Uterus (tissue), 4 donors: ENCODE measurements around the gene EID3. TPM values are rescaled to one million over a fixed set of nuclear protein-coding genes. Genes with fewer than 3 reads are reported as not detected.

Experiments used
- DNase-seq, 2 donors: peaks; one replicate each; pipeline ENCODE4 v3.0.0-alpha.2; 2019 to 2020
- H3K27ac ChIP-seq, 2 donors: fragments of 200-600 bp; sonication (generic); 1 replicate in 1 of 2; 2 replicates in 1 of 2; pipeline ENCODE4 v1.5.1; 2016 to 2018
- H3K27me3 ChIP-seq, 2 donors: fragments of 200-600 bp; sonication (generic); one replicate each; pipeline ENCODE4 v1.5.1; 2018 to 2019; ENCODE audit warnings: control low read depth in 1 of 2
- H3K36me3 ChIP-seq, 2 donors: fragments of 200-600 bp; sonication (generic); one replicate each; pipeline ENCODE4 v1.5.1; 2019; ENCODE audit warnings: control low read depth in 1 of 2
- H3K4me1 ChIP-seq, 2 donors: fragments of 200-600 bp; sonication (generic); one replicate each; pipeline ENCODE4 v1.5.1; 2018 to 2019; ENCODE audit warnings: control low read depth in 1 of 2
- H3K4me3 ChIP-seq, 2 donors: fragments of 200-600 bp; sonication (generic); 1 replicate in 1 of 2; 2 replicates in 1 of 2; pipeline ENCODE4 v1.5.1; 2018 to 2019; ENCODE audit warnings: mild to moderate bottlenecking in 1 of 2
- H3K9me3 ChIP-seq, 2 donors: fragments of 200-600 bp; sonication (generic); one replicate each; pipeline ENCODE4 v1.5.1; 2019; ENCODE audit warnings: control low read depth in 1 of 2
- POLR2A ChIP-seq, 2 donors: fragments of 450-650 bp; IDR thresholded peaks; one replicate each; pipeline ENCODE4 v1.6.1; 2016; ENCODE audit warnings: antibody characterized with exemption in 2 of 2, mild to moderate bottlenecking in 1 of 2, moderate library complexity in 1 of 2
- intact Hi-C: fragments of 100-400 bp; cut with DNase I; formaldehyde crosslinking; loops from one replicate; pipeline ENCODE4 v1.15.1; 2023; ENCODE audit warnings: low total_unique reads
- total RNA-seq, 4 donors: library from RNA; depleted of rRNA in 3 of 4; stranded (reverse); fragments of >200 nt in 3 of 4; gene quantifications; one replicate each; pipeline versions ENCODE4 v1.1.0 to v1.2.4, GENCODE V29; 2014 to 2023
- TF ChIP-seq, protein P1 (sequence below), 4 experiments: fragments of 200-600 bp in 2 of 4; fragments of 450-650 bp in 2 of 4; sonication (generic) in 2 of 4; IDR thresholded peaks; one replicate each; pipeline ENCODE4 v1.5.1; 2016 to 2019; ENCODE audit warnings: antibody characterized with exemption in 4 of 4, mild to moderate bottlenecking in 2 of 4, moderate library complexity in 1 of 4
- donor health status: DM: yes; HTN: yes; CAD: no.

Gene EID3
- total RNA-seq, 4 donors from 2014 or later = 3.8 to 12.0 (median 10.1) TPM

DNA sequence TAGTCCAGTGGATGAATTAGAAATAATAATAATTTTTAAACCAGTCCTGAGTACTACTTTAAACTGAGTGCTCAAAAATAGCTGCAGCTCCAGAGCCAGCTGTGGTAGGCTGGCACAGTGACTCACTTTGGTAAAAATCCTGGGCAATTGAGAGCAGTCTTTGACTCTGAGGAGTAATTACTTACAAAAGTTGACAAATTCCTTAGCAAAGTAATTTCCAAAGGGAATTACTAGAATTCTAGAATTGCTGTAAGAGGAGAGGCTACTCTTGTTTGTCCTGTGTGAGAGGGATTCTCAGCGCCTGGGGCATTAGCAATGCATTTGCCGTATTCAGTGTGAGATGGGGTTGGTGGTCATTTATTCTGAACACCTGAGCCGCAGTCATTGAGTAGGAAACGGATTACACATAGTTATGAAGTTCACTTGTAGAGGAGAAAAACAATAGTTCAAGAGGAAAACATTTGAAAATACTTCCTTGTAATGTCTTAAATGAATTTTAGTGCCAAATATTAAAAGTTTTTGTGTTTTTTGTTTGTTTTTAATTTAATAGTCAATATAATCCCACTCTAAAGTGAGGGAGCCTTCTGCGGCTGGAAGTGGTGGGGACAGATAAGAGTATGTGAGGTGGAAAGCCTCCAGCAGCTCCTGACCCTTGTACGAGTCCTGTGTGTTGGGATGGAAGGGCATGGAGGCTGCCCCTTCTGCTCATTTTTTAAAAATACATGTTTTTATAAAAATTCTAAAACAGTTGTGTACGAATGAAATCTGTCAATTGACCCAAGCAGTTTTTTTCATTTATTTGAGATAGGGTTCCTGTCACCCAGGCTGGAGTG, 41.9 kb downstream of the EID3 start:
- Histone ChIP-seq H3K4me1 (peaks cover 0 to under 1% of the 10 kb centered on the region in 2 donors), H3K36me3 (no peaks in the 10 kb centered on the region), H3K4me3 (no peak overlapping the region), H3K27ac (no peak overlapping the region), H3K9me3 (no peaks in the 10 kb centered on the region), H3K27me3 (no peaks in the 10 kb centered on the region)
- no peak for TF ChIP-seq POLR2A (IDR thresholded peaks at IDR 0.05)
- DNase-seq = no peak
- intact Hi-C loops = no loop called here

DNA sequence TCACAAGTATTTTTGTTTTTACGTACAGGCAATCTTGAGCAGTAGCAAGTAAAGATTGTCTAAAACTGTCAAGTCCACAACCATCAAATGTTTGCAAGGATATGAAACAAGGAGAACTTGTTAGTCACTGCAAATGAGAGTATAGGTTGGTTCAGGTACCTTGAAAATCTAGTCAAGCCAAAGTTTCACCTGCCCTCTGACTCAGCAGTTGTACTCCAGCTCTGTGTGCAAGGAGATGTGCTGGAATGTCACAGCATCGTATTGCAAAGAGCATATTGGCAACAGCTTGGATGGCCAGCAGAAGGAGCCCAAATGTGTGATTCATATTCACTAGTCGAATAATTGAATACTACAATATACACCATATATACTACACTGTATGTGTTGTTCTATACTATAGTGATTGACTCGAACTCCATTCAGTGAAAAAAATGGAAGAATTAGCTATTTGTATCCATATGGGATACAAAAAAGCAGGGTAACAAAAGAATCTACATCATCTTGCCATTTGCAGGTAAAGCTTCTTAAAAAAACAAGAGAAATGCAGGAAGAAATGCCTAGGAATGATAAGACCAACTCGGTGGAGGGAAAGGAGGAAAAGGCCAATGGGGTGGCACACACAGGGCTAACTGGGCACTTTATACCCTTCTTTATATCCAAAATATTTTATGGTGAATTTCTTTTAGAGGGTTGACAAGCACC, 44.0 kb downstream of the EID3 start:
- no peaks in the 10 kb centered on the region for H3K27me3 ChIP-seq
- H3K27ac ChIP-seq = no peak overlapping the region
- intact Hi-C loops = no loop called here
- TF ChIP-seq POLR2A (IDR thresholded peaks at IDR 0.05) = no peak
- TF ChIP-seq, protein P1, sequence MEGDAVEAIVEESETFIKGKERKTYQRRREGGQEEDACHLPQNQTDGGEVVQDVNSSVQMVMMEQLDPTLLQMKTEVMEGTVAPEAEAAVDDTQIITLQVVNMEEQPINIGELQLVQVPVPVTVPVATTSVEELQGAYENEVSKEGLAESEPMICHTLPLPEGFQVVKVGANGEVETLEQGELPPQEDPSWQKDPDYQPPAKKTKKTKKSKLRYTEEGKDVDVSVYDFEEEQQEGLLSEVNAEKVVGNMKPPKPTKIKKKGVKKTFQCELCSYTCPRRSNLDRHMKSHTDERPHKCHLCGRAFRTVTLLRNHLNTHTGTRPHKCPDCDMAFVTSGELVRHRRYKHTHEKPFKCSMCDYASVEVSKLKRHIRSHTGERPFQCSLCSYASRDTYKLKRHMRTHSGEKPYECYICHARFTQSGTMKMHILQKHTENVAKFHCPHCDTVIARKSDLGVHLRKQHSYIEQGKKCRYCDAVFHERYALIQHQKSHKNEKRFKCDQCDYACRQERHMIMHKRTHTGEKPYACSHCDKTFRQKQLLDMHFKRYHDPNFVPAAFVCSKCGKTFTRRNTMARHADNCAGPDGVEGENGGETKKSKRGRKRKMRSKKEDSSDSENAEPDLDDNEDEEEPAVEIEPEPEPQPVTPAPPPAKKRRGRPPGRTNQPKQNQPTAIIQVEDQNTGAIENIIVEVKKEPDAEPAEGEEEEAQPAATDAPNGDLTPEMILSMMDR (IDR thresholded peaks at IDR 0.05) = no peak
- no peak overlapping the region for H3K4me3 ChIP-seq
- DNase-seq = no peak
- no peaks in the 10 kb centered on the region for H3K36me3 ChIP-seq
- H3K9me3 ChIP-seq = no peaks in the 10 kb centered on the region
- no peaks in the 10 kb centered on the region for H3K4me1 ChIP-seq

GRCh38 chr12:104348283-104348993, 44.9 kb downstream of the EID3 start:
- DNase-seq = no peak
- no peak for TF ChIP-seq POLR2A (IDR thresholded peaks at IDR 0.05)
- TF ChIP-seq, protein P1 (IDR thresholded peaks at IDR 0.05) = no peak
- Histone ChIP-seq H3K4me3 (no peak overlapping the region), H3K9me3 (no peaks in the 10 kb centered on the region), H3K36me3 (no peaks in the 10 kb centered on the region), H3K27me3 (no peaks in the 10 kb centered on the region), H3K4me1 (no peaks in the 10 kb centered on the region), H3K27ac (no peak overlapping the region)
- intact Hi-C loops = no loop called here

DNA sequence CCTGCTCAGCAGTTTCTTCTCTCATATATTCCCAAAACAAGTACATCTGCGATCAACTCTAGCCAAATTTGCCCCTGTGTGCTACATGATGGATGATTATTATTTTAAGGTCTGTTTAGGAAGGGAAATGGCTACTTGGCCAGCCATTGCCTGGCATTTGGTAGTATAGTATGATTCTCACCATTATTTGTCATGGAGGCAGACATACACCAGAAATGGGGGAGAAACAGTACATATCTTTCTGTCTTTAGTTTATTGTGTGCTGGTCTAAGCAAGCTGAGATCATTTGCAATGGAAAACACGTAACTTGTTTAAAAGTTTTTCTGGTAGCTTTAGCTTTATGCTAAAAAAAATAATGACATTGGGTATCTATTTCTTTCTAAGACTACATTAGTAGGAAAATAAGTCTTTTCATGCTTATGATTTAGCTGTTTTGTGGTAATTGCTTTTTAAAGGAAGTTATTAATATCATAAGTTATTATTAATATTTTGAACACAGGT, 45.5 kb downstream of the EID3 start:
- no peak for TF ChIP-seq POLR2A (IDR thresholded peaks at IDR 0.05)
- DNase-seq = no peak
- no peaks in the 10 kb centered on the region for H3K27me3 ChIP-seq
- H3K9me3 ChIP-seq = no peaks in the 10 kb centered on the region
- H3K4me1 ChIP-seq = no peaks in the 10 kb centered on the region
- intact Hi-C loops = no loop called here
- H3K27ac ChIP-seq = no peak overlapping the region
- H3K4me3 ChIP-seq = no peak overlapping the region
- H3K36me3 ChIP-seq = no peaks in the 10 kb centered on the region

- no peak for TF ChIP-seq POLR2A (IDR thresholded peaks at IDR 0.05)
- TF ChIP-seq, protein P1 (IDR thresholded peaks at IDR 0.05) = no peak
- intact Hi-C loops = no loop called here
- Histone ChIP-seq H3K27me3 (no peaks in the 10 kb centered on the region), H3K4me1 (no peaks in the 10 kb centered on the region), H3K27ac (no peak overlapping the region), H3K36me3 (no peaks in the 10 kb centered on the region), H3K9me3 (no peaks in the 10 kb centered on the region), H3K4me3 (no peak overlapping the region)
- DNase-seq = no peak
Measured at GRCh38 chr12:104350211-104351056, 46.9 kb downstream of the EID3 start.
